HG02981 (cell line): ENCODE results near the gene CDH11.

Experiments used
- ATAC-seq: cut with Tn5 transposase; IDR thresholded peaks from one replicate; pipeline ENCODE4 v1.9.1; 2021; ENCODE audit warnings: mild to moderate bottlenecking, moderate library complexity; ENCODE audit not compliant: unreplicated experiment

CDH11 gene

DNA sequence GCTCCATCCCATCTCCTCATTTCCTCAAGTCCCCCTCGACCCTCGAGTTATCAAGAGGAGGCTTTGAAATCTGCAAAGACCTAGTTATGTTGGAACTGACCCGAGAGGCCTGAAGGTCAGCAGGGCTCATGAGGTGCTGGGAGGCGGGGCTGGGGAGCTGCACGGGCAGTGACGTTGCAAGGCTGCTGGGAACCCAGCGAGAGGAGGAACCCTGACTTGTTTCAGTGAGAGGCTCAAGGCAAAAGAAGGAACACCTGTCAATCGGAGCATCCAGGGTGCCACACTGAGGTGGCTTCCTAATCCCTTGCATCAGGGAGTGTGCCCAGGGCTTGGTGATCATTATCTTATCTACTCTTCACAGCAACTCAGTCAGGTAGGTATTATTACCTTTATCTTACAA is 86.9 kb downstream of the CDH11 start:
- ATAC-seq = no peak

DNA sequence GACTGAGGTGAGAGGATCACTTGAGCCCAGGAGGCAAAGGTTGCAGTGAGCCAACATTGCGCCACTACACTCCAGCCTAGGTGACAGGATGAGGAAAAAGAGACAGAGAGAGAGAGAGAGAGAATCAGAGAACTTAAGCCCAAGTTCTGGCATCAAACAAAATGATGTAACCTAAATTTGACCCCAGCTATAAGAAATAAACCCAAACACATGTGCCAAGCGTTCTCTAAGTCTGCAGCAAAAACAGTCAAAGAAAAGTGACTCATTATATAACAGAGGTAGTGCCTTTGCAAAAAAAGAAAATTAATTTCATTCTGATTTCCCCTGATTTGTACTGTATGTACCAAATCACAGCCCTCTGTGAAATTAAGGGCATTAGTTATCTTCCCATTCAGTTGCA is 89.5 kb downstream of the CDH11 start:
- ATAC-seq = no peak

DNA sequence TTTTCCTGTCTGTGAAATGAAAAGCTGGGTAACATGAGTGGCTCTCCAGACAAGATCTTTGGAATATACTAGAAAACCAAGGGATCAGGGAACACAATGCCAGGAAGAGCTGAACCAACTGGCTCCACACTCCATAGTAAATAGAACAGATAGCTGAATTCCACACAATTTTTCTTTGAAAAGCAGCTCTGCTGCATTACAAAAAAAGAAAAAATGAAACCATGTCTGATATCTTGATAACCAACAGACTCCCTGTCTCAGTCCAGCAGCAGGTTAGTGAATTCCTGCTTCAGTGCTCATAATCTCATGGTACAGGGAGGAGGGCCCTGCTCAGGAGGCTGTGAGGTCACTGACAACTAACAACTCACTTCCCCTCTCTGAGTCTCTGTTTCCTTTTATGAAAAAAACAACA is 97.1 kb downstream of the CDH11 start:
- no peak for ATAC-seq

DNA sequence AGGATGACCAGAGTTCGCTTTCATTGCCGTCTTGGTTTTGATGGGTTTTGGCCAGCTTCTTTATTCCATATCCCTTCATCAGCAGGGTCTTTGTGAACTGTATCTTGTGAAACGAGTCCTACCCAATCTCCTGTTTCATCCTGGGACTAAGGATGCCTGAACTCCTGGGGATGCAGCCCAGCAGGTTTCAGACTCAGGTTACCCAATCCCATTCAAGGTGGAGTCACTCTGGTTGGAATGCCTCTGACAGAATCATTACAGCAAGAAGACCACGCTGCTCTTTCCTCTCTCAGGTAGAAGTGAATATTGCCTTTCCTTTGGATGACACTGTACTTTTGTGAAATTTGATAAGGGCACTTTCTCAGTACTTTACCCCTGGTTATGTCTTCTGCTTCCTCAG is 98.1 kb downstream of the CDH11 start:
- no peak for ATAC-seq

DNA sequence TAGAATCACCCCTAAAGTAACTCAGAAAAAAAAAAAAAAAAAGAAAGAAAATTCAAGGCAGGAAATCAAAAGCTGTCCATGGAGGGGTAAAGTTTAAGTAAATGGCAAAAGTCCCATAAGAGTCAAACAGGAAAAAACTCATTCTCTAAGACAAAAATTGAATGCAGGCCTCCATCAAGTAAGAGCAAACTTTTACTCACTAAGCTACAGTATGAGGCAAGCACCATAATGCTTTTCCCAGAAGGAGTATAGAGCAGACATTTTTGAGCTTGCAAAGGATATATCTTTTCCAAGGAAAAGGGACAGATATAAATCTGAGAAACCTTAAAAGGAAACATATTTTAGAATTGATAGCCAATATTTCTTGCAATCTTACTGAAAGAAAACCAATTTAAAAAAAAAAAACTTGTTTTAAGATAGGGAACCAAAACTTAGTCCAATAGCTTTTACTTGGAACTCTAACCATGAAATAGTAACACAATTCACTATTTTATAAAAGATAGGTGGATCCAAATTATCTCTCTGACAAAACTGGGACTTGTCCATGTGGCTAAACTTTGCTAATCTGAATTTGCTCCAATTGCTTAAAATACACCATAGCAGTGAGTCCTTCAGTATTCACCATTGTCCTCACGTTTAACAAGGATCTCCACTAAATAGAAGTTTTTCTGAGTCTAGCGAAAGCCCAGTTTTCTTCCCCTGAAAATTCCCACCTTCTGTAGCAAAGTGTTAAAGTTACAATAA is 99.8 kb downstream of the CDH11 start:
- no peak for ATAC-seq

DNA sequence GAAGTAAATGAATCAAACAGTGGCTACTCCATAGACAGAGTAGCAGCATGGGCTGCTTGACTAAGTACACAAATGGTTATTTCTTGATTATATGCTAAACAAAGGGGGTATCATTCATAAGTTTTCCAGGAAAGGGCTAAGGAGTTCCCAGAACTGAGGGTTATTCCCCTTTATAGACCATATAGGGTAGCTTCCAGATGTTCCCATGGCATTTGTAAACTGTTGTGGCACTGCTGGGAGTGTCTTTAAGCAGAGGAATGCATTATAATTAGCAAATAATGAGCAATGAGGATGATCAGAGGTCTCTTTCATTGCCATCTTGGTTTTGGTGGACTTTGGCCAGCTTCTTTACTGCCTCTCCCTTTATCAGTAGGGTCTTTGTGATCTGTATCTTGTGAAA is 105.1 kb downstream of the CDH11 start:
- no peak for ATAC-seq

DNA sequence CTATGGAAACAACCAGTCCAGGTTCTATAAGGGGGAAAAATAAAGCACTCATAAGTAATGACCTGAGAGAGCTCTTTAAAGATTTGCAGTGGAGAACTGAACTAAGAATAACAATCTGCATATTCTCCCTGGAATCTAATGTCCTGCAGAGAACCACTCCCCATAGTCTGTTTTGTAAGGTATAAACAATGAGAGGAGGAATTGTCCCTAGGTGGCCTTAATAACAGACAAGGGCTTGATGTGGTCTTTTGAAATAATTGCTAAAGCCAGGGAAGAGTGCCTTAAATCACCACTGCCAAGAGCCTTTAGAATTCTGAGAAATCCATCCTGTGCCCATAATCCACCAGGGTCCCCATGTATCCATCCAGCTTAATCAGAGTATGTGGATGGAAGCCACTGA is 106.3 kb downstream of the CDH11 start:
- ATAC-seq = no peak

DNA sequence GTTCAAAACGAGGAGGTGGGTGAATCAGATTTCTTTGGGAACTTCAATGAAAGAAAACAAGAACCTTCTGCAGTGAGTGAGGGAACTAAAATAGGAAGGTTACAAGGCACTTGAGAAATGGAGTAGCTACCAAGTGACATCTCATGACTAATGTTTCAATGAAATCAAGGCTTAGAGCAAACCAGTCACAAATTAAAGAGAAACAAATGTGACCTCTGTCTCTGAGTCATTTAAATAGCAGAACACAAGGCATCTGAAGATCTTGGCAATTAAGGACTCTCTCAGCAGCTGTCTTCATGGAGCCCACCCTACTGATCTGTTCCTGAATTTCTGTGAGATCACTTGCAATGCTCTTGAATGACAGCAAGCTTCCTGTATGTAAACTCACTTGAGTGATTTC is 109.5 kb downstream of the CDH11 start:
- ATAC-seq = no peak

DNA sequence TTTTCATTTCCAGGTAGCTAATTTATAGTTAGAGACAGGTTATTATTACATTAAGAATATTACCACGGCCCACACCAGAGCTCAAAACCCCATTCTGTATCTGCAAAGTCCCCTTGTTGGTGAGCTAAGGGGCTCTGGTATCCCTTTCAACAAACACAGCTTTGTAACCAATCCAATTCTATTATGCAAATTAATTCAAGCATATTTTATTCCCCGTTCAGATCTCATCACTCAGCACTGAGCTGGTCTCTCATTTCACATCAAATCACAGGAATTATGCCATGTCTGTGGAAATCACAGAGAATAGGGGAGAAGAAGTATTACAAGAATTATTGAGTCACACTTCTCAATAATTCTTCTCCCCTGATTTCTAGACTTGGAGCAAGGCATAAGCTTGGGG is 111.7 kb downstream of the CDH11 start:
- ATAC-seq = no peak

DNA sequence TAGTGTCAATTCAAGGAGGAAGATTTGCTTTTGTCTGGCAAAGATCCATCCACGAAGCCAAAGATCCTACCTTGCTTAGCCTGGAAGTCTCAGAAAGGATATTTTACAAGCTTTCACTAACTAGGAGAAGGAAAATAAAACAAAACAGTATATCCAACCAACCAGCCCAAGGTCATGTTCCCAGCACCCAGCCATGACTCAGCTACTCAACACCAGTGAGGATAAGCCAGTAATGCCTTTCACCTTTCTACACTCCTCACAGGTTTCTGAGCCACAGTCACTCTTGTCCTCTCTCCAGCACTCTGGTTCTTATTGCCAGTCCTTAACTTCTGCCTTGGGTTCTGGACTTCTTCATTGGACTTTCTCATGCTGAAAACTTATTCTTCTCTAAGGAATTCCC is 116.2 kb downstream of the CDH11 start:
- no peak for ATAC-seq

DNA sequence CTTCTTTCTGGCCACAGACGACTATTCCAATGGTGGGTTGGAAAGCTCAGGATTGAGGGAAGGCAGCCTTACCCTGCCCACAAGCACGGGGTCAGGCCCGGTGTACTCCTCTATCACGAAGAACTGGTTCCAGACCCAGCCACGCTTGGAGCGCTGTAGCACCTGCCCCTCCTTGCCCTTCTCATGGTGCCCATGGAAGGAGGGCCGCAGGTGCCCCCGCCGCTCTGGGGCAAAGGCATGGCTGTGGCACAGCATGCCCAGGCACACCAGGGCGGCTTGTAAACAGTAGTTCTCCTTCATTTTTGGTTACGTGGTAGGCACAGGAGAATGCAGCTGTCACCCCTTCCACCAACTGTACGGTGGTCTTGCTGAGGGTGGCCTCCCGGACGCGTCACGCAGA is 117.3 kb downstream of the CDH11 start:
- no peak for ATAC-seq

DNA sequence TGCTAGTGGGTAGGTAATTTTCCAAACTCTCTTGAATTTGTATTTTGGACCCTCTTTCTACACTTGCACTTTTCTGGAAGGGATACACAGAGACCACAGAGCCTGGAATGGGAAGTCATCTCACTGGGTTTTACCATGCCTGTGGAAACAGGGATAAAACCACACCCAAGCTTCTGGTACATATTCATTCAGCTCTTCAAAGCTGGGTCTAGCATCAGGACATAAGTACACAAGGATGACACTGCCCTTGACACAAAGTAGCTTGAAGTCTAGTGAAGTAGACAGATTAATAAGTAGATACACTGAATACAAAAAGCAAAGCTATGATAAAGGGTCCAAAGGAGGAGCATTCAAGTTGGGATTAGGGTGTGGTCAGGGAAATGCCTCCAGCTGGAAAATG is 118.2 kb downstream of the CDH11 start:
- ATAC-seq = no peak

DNA sequence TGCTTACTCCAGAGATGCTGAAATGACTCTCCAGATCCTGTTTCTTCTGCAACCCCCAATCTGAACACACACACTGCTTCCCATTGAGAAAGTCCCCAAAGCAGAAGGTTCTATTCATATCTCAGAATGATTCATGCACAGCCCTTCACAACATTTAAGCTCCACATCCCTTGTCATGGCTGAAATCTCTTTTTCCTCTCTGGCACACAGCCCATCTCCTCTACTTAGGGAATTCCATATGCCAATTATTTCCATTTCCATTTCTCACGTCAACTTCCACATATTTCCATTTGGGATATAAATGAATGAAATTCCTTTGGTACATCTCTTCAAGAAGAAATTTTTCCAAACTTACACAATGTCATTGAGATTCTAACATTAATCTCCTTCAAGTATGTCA is 119.6 kb downstream of the CDH11 start:
- no peak for ATAC-seq

DNA sequence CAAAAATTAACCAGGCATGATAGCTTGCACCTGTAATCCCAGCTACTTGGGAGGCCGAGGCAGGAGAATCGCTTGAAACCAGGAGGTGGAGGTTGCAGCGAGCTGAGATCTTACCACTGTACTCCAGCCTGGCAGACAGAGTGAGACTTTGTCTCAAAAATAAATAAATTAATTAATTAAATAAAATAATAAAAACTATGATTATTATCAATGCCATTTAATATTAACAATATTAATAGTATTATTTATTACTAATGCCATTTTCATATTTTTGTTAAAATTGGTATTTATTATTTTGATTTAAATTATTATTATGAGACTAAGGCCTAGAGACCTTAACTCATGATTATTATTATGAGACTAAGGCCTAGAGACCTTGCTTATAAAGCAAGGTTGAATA is 121.2 kb downstream of the CDH11 start:
- ATAC-seq = no peak

DNA sequence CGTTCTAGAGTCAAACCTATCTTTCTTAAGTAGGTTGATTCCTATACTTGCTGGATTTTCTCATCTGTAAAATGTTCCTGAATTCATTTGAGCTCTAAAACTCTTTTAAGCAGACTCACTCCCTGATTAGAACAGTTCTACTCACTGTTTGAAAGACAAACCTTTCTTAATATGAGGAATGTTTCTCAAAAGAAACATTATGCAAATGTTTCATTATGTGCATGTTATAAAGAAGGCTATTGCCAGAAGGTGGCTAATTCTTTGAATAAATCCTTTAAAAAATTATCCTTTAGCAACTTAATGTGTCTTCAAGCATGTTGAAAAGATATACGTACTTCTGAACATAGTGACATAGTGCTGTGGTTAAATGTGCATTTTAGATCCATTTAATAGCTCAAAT is 124.1 kb downstream of the CDH11 start:
- ATAC-seq = no peak

DNA sequence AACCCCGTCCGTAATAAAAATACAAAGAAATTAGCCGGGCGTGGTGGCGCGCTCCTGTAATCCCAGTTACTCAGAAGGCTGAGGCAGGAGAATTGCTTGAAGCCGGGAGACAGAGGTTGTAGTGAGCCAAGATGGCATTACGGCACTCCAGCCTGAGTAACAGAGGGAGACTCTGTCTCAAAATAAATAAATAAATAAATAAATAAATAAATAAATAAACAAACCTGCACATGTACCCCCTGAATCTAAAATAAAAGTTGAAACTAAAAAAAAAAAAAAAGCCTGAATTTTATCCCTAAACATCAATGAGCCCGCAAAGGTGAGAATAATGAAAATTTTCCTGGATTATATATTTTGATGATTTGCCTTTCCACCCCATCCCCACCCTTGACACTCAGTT is 124.7 kb downstream of the CDH11 start:
- ATAC-seq = no peak

DNA sequence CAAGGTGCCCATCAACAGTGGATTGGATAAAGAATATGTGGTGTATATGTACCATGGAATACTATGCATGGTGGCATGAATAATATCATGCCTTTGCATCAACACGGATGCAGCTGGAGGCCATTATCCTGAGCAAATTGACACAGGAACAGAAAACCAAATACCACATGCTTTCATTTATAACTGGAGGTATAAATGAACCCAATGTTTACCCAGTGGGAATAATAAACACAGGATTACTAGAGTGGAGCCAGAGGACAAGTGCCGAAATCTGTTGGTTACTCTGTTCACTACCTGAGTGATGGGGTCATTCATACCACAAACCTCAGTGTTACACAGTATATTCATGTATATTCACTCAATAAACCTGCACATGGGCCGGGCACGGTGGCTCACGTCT is 125.2 kb downstream of the CDH11 start:
- no peak for ATAC-seq

DNA sequence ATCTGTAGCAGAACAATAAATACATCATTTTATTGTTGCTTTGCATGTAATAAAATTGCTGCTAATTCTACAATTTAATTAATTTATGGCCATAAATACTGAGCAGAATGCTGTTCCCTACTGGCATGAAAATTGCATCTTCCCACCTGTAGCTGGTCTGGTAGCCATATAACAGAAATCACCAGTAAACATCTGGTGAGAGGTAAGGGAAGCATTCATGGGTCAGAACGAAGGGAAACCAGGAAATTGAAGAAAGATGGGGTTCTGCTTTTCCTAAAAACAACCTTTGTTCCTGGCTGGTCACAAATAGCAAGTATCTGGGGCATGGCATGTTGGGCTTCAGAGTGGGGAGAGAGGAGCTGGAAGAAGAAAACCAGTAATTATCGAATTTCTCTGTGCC is 128.4 kb downstream of the CDH11 start:
- ATAC-seq = no peak

DNA sequence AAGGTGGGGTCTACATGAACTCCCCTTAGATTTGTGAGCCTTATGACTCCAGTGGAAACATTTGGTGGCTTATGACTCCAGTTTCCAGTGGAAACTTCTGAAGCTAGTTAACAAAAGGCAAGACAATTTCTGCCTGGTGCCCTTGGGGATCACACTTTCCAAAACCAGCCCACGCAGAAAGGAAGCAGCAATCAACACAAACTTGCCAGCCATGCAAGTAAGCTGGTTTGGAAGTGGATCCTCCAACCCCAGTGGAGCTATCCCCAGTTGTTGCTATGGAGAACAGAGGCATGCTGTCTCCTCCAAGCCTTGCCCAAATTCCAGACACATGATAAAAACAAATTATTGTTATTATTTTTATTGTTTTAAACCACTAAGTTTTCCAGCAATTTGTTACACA is 130.9 kb downstream of the CDH11 start:
- no peak for ATAC-seq

DNA sequence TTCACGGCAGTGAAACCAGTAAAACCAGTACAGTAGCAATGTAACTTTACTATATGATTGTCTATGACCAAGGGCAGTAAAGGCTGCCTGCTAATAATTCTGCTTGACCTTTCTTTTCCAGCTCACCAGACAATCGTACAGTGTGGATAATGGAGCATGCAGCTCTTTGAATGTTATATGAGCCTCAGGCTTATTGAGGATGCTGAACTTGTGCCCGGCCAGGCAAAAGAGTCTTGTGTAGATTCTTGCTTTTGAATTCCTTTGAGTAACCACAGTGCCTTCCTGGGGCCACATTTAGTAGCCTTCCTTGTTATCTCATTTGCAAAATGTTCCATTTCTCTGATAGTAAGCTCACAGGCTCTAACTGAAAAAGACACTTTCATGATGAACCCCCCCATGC is 131.8 kb downstream of the CDH11 start:
- ATAC-seq = no peak

DNA sequence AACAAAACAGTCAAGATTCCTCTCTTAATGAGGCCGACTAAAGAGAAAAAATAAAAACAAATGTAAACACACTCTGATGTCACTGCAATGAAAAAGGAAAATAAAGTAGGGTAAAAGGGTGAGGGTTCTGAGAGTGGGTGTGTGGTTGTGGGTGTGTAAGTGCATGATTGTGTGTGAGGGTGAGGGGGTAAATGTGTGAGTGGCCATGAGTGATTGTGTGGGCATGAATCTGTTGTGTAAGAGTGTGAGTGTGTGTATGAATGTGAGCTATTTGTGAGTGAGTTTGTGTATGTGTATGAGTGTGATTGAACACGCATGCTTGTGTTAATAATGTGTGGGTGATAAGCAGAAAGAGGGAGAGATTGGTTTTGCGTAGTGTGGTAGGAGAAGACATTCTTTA is 132.8 kb downstream of the CDH11 start:
- no peak for ATAC-seq

DNA sequence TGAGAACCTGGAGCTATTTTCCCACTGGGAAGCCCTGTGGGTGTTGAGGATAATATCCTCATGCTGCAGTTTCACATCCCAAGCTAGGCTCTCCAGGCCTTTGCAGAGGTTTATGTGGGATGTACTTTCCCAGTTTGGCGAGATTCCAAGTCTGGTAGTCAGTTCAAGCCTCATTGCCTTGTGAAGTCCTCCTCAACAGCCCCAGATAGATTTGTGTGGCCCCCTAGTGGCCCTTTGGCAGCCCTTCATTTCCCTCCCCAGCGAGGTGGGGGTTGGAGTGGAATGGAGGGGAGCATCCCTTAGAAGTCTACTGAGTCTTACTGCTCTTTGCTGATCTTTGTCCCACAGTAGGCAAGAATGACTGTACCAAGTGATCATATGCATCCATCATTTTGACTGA is 137.9 kb downstream of the CDH11 start:
- ATAC-seq = no peak

DNA sequence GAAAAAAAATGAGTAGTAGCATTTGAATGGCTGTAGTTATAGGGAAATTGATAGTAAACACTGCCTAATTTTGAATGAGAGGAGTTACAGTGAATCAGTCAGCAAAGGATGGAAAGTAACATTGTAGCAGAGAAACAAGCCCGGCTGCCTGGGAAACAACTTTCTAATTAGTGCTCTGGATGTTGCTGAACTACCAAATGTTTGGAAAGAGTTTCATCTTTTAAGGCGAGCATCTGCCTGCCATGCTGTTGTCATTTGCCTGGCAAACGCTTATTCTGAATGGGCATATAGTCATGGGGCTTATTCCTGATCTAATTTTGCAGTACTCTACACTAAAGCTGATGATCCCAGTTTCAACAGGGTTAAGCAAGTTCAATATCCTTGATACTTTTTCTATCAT is 138.6 kb downstream of the CDH11 start:
- ATAC-seq = no peak
